ENCODE results near the gene BHLHA9.
"Not testable (repeated sequence)": the region's sequence is repeated elsewhere in the genome, so short reads cannot be mapped to it uniquely, and the experiment has no call there.

BHLHA9 gene

DNA sequence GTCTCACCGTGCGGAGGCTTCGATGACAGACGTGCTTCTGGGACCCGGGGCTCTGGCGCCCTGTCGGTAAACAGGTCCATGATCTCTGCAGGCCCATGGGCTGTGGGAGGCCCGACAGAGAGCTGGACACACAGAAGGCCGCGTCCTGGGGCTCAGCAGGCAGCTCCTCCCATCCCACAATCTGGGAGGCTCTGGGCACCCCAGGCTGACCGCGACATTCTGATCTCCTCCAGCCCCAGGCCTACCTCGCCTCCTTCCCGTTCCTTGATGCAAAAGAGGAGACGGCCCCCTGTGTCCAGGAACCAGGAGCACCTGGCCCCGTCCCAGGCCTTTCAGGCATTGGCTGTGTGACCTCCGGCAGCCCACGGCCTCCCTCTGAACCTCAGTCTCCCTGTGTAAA lies 32.5 kb downstream of the BHLHA9 start:
- no peak for DNase-seq

DNA sequence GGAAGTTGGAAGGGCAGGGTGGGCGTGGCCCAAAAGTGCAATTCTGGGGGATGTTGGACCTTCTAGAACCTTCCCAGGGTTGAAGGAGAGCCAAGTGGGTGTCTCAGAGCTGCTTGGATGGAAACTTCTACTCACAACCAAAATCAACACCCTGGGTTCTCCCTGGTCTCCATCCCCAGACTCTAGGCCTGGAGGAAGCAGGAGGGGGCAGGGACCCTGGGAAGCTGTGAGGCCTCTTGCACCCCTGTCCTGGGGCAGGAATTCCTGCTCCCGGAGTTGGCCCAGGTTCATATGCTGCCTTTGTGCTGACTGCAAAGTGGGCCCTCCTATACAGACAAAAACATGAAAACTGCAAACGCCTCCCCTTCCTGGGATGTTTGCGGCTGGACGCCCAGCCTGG lies 34.3 kb downstream of the BHLHA9 start:
- no peak for DNase-seq

DNA sequence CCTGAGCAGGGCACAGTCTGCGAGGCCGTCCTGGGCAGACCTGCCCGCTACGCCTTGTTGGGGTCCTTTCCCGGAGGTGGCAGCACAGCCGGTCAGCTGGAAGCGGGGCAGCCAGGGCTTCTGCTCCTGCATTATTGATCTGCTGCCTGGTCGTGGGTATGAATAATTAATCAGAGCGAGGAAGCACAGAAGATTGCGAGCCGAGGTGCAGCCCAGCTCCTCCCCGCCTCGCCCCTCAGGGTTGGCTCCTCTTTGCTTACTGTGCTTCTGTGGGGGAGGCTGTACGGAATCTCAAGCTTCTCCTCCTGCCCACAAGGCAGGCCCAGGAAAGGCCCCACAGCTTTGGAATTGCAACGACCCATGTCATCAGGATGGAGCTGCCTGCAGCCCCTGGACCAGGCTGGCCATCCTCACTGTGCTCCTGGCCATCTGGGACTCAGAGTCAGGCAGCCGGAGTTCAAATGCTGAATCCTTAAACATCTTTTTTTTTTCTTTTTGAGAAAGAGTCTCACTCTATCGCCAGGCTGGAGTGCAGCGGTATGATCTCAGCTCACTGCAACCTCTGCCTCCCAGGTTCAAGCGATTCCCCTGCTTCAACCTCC lies 34.8 kb downstream of the BHLHA9 start:
- DNase-seq, result no peak

GRCh38 chr17:1307829-1308228 lies 37.6 kb downstream of the BHLHA9 start:
- not testable (repeated sequence) for DNase-seq

DNA sequence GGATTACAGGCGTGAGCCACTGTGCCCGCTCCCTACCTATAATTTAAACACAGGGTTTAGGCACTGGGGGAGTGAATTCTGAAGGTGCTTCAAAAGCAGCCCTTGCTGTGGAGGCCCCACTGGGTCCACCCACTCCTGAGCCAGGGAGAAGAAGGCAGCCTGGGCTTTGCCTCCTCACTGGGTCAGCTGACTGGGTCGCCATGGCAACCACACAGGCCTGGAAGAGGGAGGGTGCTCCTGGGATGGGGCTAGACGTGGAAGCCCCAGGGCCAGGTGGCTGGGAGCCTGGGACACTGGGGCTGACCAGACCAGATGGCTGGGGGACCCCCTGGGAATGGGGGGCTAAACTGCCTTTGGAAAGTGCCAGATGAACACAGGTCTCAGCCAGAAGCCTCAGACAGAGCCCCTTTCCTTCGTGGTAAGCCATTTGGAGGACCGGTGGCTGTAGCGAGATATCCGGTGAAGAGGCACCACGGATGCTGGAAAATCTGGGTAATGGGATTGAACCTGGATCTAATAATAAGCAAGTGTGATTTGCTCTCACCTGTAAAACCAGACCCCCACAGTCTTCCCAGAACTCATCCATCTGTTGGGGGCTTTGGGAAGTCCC lies 42.1 kb downstream of the BHLHA9 start:
- DNase-seq, result peak; percentile 10

GRCh38 chr17:1313270-1314005 lies 43.2 kb downstream of the BHLHA9 start:
- no peak for DNase-seq

GRCh38 chr17:1315409-1315808 lies 45.2 kb downstream of the BHLHA9 start:
- no peak for DNase-seq

GRCh38 chr17:1315891-1316403 lies 45.7 kb downstream of the BHLHA9 start:
- no peak for DNase-seq

Measured in NCI-H1694 treated with DMSO at 0.1 percent for 48 hours (cell line).